ENCODE measurements around the gene FCHSD2. TPM values are rescaled to one million over a fixed set of nuclear protein-coding genes. Genes with fewer than 3 reads are reported as not detected.

Gene FCHSD2
- total and polyA plus RNA-seq, 9 donors: 18.6 to 68.5 (median 53.8) TPM

DNA sequence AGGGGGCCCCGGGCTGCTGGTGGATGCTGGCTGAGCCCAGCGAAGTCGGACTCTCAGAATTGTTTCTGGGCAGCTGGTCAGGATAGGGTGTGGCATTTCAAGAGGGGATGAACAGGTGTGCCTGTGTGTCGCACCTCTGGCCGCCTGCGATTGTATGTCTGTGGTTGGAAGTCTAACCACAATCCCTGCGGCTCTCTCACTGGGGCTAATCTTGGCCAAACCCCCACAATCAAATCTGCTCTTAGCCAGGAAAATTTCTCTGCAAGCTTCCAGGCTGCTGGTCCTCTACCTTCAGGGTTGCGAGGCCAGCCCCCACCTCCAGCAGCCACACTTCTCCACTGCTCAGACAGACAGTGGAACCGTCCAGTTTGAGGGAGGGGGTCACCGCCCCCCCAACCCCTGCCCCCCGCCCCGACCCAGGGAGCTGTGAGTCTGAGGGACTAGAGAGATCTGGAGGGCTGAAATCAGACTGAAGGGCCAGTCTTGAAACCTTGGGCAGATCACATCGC lies 327.0 kb downstream of the FCHSD2 start:
- TF ChIP-seq EP300 (IDR thresholded peaks at IDR 0.05) (no peak), POLR2A (IDR thresholded peaks at IDR 0.05) (no peak)
- TF ChIP-seq, protein P1, sequence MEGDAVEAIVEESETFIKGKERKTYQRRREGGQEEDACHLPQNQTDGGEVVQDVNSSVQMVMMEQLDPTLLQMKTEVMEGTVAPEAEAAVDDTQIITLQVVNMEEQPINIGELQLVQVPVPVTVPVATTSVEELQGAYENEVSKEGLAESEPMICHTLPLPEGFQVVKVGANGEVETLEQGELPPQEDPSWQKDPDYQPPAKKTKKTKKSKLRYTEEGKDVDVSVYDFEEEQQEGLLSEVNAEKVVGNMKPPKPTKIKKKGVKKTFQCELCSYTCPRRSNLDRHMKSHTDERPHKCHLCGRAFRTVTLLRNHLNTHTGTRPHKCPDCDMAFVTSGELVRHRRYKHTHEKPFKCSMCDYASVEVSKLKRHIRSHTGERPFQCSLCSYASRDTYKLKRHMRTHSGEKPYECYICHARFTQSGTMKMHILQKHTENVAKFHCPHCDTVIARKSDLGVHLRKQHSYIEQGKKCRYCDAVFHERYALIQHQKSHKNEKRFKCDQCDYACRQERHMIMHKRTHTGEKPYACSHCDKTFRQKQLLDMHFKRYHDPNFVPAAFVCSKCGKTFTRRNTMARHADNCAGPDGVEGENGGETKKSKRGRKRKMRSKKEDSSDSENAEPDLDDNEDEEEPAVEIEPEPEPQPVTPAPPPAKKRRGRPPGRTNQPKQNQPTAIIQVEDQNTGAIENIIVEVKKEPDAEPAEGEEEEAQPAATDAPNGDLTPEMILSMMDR (IDR thresholded peaks at IDR 0.05): no peak
- H3K27ac ChIP-seq: peak overlapping the region in 1 of 2 donors; percentile 38
- no peaks in the 10 kb centered on the region for H3K9me3 ChIP-seq
- H3K27me3 ChIP-seq: no peaks in the 10 kb centered on the region
- intact Hi-C loops (cut with DNase I): loop anchor here in 1 of 4 donors (10.0 kb wide), 1 partner anchor 210 kb away; no protein-coding TSS in a partner anchor
- H3K4me3 ChIP-seq: peak overlapping the region; percentile 60
- WGBS, 3 donors: 20 to 28% (median 22%) methylated on average over 13 of the region's 13 CpGs
- DNase-seq: no peak
- peaks cover 10% of the 10 kb centered on the region for H3K4me1 ChIP-seq (ENCODE audit: insufficient read depth)
- no peaks in the 10 kb centered on the region for H3K36me3 ChIP-seq

DNA sequence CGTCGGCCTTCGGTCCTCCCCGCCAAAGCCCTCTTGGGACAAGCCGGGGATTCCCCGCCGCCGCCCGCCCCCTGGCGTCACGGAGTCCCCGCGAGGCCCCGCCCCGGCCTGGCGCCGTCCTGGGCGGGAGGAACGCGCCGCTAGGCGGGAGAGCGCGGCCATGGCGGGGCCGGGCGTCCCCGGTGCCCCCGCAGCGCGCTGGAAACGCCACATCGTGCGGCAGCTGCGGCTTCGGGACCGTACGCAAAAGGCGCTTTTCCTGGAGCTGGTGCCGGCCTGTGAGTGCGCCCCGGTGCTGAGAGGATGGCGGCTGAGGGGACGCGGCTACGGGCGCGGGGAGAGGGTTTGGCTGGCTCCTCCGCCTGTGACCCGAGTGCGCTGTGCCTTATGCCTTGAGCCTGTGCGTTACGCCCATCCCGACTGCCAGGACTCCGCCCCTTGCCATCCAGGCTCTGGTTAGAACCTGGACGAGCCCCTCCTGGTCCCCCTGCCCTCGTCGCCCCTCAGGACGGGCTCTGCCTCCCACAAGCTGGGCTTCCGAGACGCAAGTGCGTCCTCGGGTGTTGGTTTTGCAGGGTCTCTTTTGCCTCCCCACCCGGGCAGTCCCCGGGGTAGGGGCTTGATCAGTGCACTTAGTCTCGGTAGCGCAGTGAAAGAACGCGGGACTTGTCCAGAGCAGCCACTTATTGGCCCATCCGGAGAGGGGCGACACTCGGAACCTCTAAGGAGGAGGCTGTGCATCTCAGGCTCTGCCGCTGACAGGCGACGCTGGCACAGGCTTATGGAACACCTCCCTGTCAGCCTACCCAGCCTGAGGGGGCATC lies 327.6 kb downstream of the FCHSD2 start, which contains the start of gene ATG16L2:
ATG16L2 (plus strand) TSS at position 126 of the 824 bp plus-strand sequence; CDS start at position 161, 35 bp downstream.
- intact Hi-C loops (cut with DNase I): loop anchor here in 1 of 4 donors (10.0 kb wide), 1 partner anchor 210 kb away; no protein-coding TSS in a partner anchor
- DNase-seq: peak in 4 of 5 donors; percentile 84 to 92 (median 88)
- H3K4me1 ChIP-seq (ENCODE audit: insufficient read depth): peaks cover 10% of the 10 kb centered on the region

DNA sequence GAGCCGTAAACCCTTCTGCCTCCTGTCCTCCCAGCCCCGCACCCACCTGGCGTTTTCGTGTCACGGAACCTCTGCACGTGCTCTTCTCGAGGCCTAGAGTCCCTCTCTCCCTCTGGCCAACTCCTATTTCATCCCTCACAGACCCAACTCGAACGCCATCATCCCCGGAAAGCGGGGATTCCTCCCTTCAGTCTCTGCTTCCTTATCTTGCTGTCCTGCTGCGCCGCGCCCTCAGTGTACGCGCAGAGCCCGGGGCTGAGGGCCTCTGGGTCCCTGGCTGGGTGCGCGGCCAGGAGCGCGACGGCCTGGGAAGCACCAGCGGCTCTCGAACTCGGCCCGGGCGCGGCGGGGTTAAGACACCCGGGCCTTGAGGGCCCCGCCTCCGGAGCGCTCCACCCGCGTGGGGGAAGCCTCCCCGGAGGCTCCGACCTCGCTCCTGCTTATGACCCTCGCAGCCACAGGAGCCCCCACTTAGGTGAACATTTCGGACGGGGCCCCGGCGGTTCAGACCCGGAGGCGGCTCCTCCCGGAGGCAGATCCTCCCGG lies 328.3 kb downstream of the FCHSD2 start:
- 0 to 1% (median 0%) methylated on average over 19 to 47 of the region's 47 CpGs for WGBS, 3 donors
- peak overlapping the region; percentile 60 for H3K4me3 ChIP-seq
- H3K36me3 ChIP-seq: no peaks in the 10 kb centered on the region
- H3K27me3 ChIP-seq: no peaks in the 10 kb centered on the region
- DNase-seq: peak in 3 of 5 donors; percentile 78 to 91 (median 81)
- TF ChIP-seq, protein P1 (IDR thresholded peaks at IDR 0.05): no peak
- TF ChIP-seq POLR2A (IDR thresholded peaks at IDR 0.05) (peak; percentile 40), EP300 (IDR thresholded peaks at IDR 0.05) (no peak)
- intact Hi-C loops (cut with DNase I): loop anchor here in 1 of 4 donors (10.0 kb wide), 1 partner anchor 209 kb away; no protein-coding TSS in a partner anchor
- peaks cover 10% of the 10 kb centered on the region for H3K4me1 ChIP-seq (ENCODE audit: insufficient read depth)
- no peaks in the 10 kb centered on the region for H3K9me3 ChIP-seq
- H3K27ac ChIP-seq: peak overlapping the region; percentile 77 to 92

More for the DNA sequence above, 327.6 kb downstream of the FCHSD2 start, which contains the start of gene ATG16L2:
- 0 to 1% (median 1%) methylated on average over 25 to 75 of the region's 75 CpGs for WGBS, 3 donors
- H3K9me3 ChIP-seq: no peaks in the 10 kb centered on the region
- H3K4me3 ChIP-seq: peak within 1 kb of the TSS; percentile 60
- no peaks in the 10 kb centered on the region for H3K36me3 ChIP-seq
- H3K27me3 ChIP-seq: no peaks in the 10 kb centered on the region
- peak within 1 kb of the TSS; percentile 77 to 92 for H3K27ac ChIP-seq
- TF ChIP-seq EP300 (IDR thresholded peaks at IDR 0.05) (no peak), POLR2A (IDR thresholded peaks at IDR 0.05) (peak; percentile 66)
- TF ChIP-seq, protein P1 (IDR thresholded peaks at IDR 0.05): peak in 2 of 3 donors; percentile 60 to 65
